Kidney (tissue), 14 donors: ENCODE measurements around the gene NEK7. TPM values are rescaled to one million over a fixed set of nuclear protein-coding genes. Genes with fewer than 3 reads are reported as not detected.

Experiments
- DNase-seq, 5 donors: peaks; one replicate each; pipeline ENCODE4 v3.0.0-alpha.2; 2013 to 2020
- FAIRE-seq: peaks from 2 replicates; lab custom pipeline; 2012; peaks lifted over from hg19 to GRCh38; lab: Jason Lieb, UNC
- H3K27ac ChIP-seq, 2 donors: one replicate each; pipeline ENCODE4 v1.7.0; 2013; ENCODE audit warnings: low read depth in 2 of 2, low read length in 2 of 2, inconsistent platforms in 1 of 2
- H3K27me3 ChIP-seq: one replicate; pipeline ENCODE4 v1.7.1; 2013; ENCODE audit warnings: low read length, inconsistent platforms; ENCODE audit not compliant: control insufficient read depth, insufficient read depth
- H3K36me3 ChIP-seq, 3 donors: one replicate each; pipeline versions ENCODE4 v1.7.0 to v1.7.1; 2013; ENCODE audit warnings: low read length in 3 of 3, control low read depth in 1 of 3, inconsistent platforms in 1 of 3; ENCODE audit not compliant: insufficient read depth in 3 of 3, control insufficient read depth in 2 of 3
- H3K4me1 ChIP-seq, 3 donors: one replicate each; pipeline versions ENCODE4 v1.7.0 to v1.7.1; 2013; ENCODE audit warnings: low read length in 3 of 3, inconsistent platforms in 1 of 3, low read depth in 1 of 3; ENCODE audit not compliant: control insufficient read depth in 2 of 3, insufficient read depth in 2 of 3
- H3K4me3 ChIP-seq, 3 donors: one replicate each; pipeline versions ENCODE4 v1.7.0 to v1.8.1; 2013; ENCODE audit warnings: low read length in 3 of 3, control low read depth in 1 of 3, inconsistent platforms in 1 of 3
- H3K9ac ChIP-seq, 3 donors: one replicate each; pipeline versions ENCODE4 v1.7.0 to v1.7.1; 2013; ENCODE audit warnings: low read length in 3 of 3, control low read depth in 1 of 3, inconsistent platforms in 1 of 3
- H3K9me3 ChIP-seq, 3 donors: one replicate each; pipeline versions ENCODE4 v1.7.0 to v1.7.1; 2013; ENCODE audit warnings: low read length in 3 of 3, control low read depth in 1 of 3, inconsistent platforms in 1 of 3; ENCODE audit not compliant: control insufficient read depth in 2 of 3, insufficient read depth in 1 of 3
- CTCF ChIP-seq: IDR thresholded peaks from 3 replicates; pipeline ENCODE4 v1.5.1; 2012; ENCODE audit warnings: mild to moderate bottlenecking, moderate library complexity, borderline replicate concordance; ENCODE audit not compliant: insufficient read depth; ENCODE audit errors: extremely low read depth
- intact Hi-C: fragments of 100-400 bp; cut with DNase I; formaldehyde crosslinking; loops from one replicate; pipeline ENCODE4 v1.11.1; 2022
- polyA plus RNA-seq: library from polyadenylated mRNA; stranded (reverse); fragments of 350-450 nt; fragmentation: Illumina TruSeq; extraction: RNeasy Lipid Tissue Mini Kit (QIAGEN cat#74804); gene quantifications from one replicate; pipeline ENCODE4 v1.2.3, GENCODE V29; 2014; ENCODE audit warnings: low read depth, low replicate concordance; ENCODE audit not compliant: insufficient read depth
- total RNA-seq: library from RNA; stranded (reverse); fragmentation: NEBNext Ultra II Directional; extraction: Animal tissue kit (Norgen Biotek cat#: 25700); gene quantifications from one replicate; pipeline ENCODE4 v1.2.1, GENCODE V29; 2021
- donor health status: control.
- donor health status: control.
- donor health status: control.
- donor health status: control.
- donor health status: control.
- donor health status: DM: yes; HTN: yes; CAD: no.
- donor health status: Normal renal cell carcinoma (clear cell type).

Gene NEK7
- total and polyA plus RNA-seq, 2 donors from 2014 or later, result 17.3 to 65.5 TPM

- H3K9me3 ChIP-seq, result peaks cover 0 to 10% (median 3%) of the 10 kb centered on the region in 3 donors
- H3K27me3 ChIP-seq, result no peaks in the 10 kb centered on the region
- H3K4me3 ChIP-seq, result no peak overlapping the region
- H3K36me3 ChIP-seq, result no peaks in the 10 kb centered on the region
- no peak overlapping the region for H3K9ac ChIP-seq
- FAIRE-seq (no peak), DNase-seq (no peak)
- intact Hi-C loops, result no loop called here
- H3K4me1 ChIP-seq, result no peaks in the 10 kb centered on the region
- no peak overlapping the region for H3K27ac ChIP-seq
- TF ChIP-seq CTCF, result no peak
These were observed 214.2 kb downstream of the NEK7 start for GRCh38 chr1:198370996-198371395.

Other genes with a start within 250 kb of the NEK7 start
- 0.35 TPM for gene LHX9, start 239.6 kb upstream of the NEK7 start, total RNA-seq
- not detected for gene LHX9, start 239.6 kb upstream of the NEK7 start, polyA plus RNA-seq